ENCODE data around the gene TMEM200B.

Gene TMEM200B

GRCh38 chr1:29171089-29171488, 47.4 kb upstream of the TMEM200B start:
- Histone ChIP-seq H3K4me2 (ENCODE audit: insufficient read depth, low read length) (no peak overlapping the region; the same call in none of the 2 replicates), H4K20me1 (ENCODE audit: insufficient read depth, low read length) (peaks cover 89% of the 10 kb centered on the region), H3K36me3 (ENCODE audit: insufficient read depth, low read length) (peaks cover 65% of the 10 kb centered on the region), H3K9ac (ENCODE audit: low read depth, low read length) (no peak overlapping the region), H3K4me1 (ENCODE audit: insufficient read depth, low read length) (peaks cover 12% of the 10 kb centered on the region; the same call in 1 of the 2 replicates), H3K27me3 (ENCODE audit: insufficient read depth, low read length, poor library complexity) (no peaks in the 10 kb centered on the region), H2AFZ (ENCODE audit: low read depth, low read length) (no peak overlapping the region), H3K4me3 (ENCODE audit: low read depth in 1 of 2, low read length in 2 of 2) (no peak overlapping the region), H3K9me3 (ENCODE audit: insufficient read depth, low read length, severe bottlenecking) (no peaks in the 10 kb centered on the region), H3K79me2 (ENCODE audit: insufficient read depth, low read length) (peaks cover 98% of the 10 kb centered on the region), H3K27ac (ENCODE audit: low read length) (no peak overlapping the region)
- TF ChIP-seq CTCF (IDR thresholded peaks at IDR 0.05; ENCODE audit: borderline replicate concordance, extremely low read depth, low read length, poor library complexity, severe bottlenecking): no peak
- no peak for TF ChIP-seq EZH2 (IDR thresholded peaks at IDR 0.05; ENCODE audit: borderline replicate concordance, low read depth, low read length, severe bottlenecking)
- DNase-seq (no peak), ATAC-seq (ENCODE audit: insufficient read depth, low read depth) (0 out of 3 replicates have a peak, but pooled peaks have one; percentile 23)

GRCh38 chr1:29169976-29170375, 46.3 kb upstream of the TMEM200B start:
- H3K36me3 ChIP-seq (ENCODE audit: insufficient read depth, low read length): peaks cover 77% of the 10 kb centered on the region

GRCh38 chr1:29167904-29168303, 44.2 kb upstream of the TMEM200B start:
- no peak for TF ChIP-seq EZH2 (IDR thresholded peaks at IDR 0.05; ENCODE audit: borderline replicate concordance, low read depth, low read length, severe bottlenecking)
- no peak for TF ChIP-seq CTCF (IDR thresholded peaks at IDR 0.05; ENCODE audit: borderline replicate concordance, extremely low read depth, low read length, poor library complexity, severe bottlenecking)
- DNase-seq: no peak
- peaks cover 100% of the 10 kb centered on the region for H3K79me2 ChIP-seq (ENCODE audit: insufficient read depth, low read length)
- no peak for ATAC-seq (ENCODE audit: insufficient read depth, low read depth)
- peaks cover 12% of the 10 kb centered on the region; the same call in 1 of the 2 replicates for H3K4me1 ChIP-seq (ENCODE audit: insufficient read depth, low read length)
- H3K9ac ChIP-seq (ENCODE audit: low read depth, low read length): no peak overlapping the region
- H3K4me3 ChIP-seq (ENCODE audit: low read depth in 1 of 2, low read length in 2 of 2): no peak overlapping the region
- H4K20me1 ChIP-seq (ENCODE audit: insufficient read depth, low read length): peaks cover 98% of the 10 kb centered on the region
- no peaks in the 10 kb centered on the region for H3K9me3 ChIP-seq (ENCODE audit: insufficient read depth, low read length, severe bottlenecking)
- peaks cover 96% of the 10 kb centered on the region for H3K36me3 ChIP-seq (ENCODE audit: insufficient read depth, low read length)
- no peaks in the 10 kb centered on the region for H3K27me3 ChIP-seq (ENCODE audit: insufficient read depth, low read length, poor library complexity)
- H2AFZ ChIP-seq (ENCODE audit: low read depth, low read length): no peak overlapping the region
- no peak overlapping the region for H3K4me2 ChIP-seq (ENCODE audit: insufficient read depth, low read length)
- no peak overlapping the region for H3K27ac ChIP-seq (ENCODE audit: low read length)

More at GRCh38 chr1:29169976-29170375, 46.3 kb upstream of the TMEM200B start:
- Histone ChIP-seq H3K9me3 (ENCODE audit: insufficient read depth, low read length, severe bottlenecking) (no peaks in the 10 kb centered on the region), H3K27me3 (ENCODE audit: insufficient read depth, low read length, poor library complexity) (no peaks in the 10 kb centered on the region), H3K79me2 (ENCODE audit: insufficient read depth, low read length) (peaks cover 100% of the 10 kb centered on the region), H3K4me3 (ENCODE audit: low read depth in 1 of 2, low read length in 2 of 2) (no peak overlapping the region), H4K20me1 (ENCODE audit: insufficient read depth, low read length) (peaks cover 93% of the 10 kb centered on the region), H3K4me1 (ENCODE audit: insufficient read depth, low read length) (peaks cover 12% of the 10 kb centered on the region; the same call in 1 of the 2 replicates), H2AFZ (ENCODE audit: low read depth, low read length) (no peak overlapping the region), H3K27ac (ENCODE audit: low read length) (no peak overlapping the region), H3K4me2 (ENCODE audit: insufficient read depth, low read length) (no peak overlapping the region), H3K9ac (ENCODE audit: low read depth, low read length) (no peak overlapping the region)
- ATAC-seq (ENCODE audit: insufficient read depth, low read depth): no peak
- DNase-seq: no peak
- TF ChIP-seq EZH2 (IDR thresholded peaks at IDR 0.05; ENCODE audit: borderline replicate concordance, low read depth, low read length, severe bottlenecking): no peak
- no peak for TF ChIP-seq CTCF (IDR thresholded peaks at IDR 0.05; ENCODE audit: borderline replicate concordance, extremely low read depth, low read length, poor library complexity, severe bottlenecking)

Measured in DND-41 (cell line).